OCI-M2 (cell line): Measurements from ENCODE around the gene ULBP1.
"Not testable (repeated sequence)": the region's sequence is repeated elsewhere in the genome, so short reads cannot be mapped to it uniquely, and the experiment has no call there.

ENCODE experiments used
- DNase-seq: peaks from one replicate; lab custom pipeline; 2025; ENCODE audit not compliant: unreplicated experiment; lab: John Stamatoyannopoulos, UW

The ULBP1 gene

DNA sequence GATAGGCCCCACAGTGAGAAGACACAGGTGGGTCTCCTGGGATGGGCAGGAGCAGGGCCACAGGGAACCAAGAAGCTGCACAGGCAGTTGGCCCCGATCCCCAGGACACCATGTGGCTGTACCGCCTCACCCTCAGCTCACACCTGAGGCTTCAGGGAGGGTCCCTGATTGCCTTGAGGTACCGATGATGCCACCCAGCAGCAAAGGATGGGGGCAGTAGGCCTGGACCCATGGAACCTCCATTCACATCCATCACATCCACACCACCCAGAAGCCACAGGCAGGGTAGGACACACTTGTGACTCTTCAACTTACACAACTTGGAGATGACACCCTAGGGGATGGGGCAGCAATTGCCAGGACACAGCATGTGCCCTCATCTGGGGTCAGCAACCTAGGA is 39.9 kb downstream of the ULBP1 start:
- not testable (repeated sequence) for DNase-seq

DNA sequence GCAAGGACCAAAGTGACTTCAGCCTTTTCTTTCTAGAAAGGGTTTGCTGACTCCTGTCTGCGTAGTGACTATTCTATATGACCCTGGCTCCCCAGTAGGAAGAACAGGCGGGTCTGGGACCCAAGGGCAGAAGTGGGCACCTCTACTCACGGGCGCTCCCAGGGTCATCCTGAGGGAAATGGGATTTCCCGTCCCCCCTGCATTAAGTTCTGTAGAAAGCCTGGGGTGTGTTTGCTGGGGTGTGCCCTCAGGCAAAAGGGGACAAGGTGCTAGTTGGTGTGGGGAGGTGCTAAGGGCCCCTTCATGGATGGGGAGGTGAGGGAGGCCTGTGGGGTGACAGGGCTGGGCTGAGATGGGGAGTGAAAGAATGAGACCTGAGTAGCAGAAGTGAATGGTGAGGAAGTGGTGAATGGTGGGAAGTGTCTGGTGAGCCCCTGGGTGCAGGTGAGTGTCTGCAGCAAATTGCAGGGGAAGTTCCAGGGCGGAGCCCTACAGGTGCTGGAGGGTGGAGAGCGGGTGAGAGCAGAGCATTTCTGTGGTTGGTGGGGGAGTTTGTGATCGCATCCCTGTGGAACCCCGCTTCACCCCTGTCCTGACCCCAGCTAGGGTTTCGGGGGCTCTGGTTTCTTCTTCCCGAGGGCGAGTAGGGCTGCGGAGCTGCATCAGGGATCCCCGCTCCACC is 40.5 kb downstream of the ULBP1 start:
- DNase-seq: no peak

DNA sequence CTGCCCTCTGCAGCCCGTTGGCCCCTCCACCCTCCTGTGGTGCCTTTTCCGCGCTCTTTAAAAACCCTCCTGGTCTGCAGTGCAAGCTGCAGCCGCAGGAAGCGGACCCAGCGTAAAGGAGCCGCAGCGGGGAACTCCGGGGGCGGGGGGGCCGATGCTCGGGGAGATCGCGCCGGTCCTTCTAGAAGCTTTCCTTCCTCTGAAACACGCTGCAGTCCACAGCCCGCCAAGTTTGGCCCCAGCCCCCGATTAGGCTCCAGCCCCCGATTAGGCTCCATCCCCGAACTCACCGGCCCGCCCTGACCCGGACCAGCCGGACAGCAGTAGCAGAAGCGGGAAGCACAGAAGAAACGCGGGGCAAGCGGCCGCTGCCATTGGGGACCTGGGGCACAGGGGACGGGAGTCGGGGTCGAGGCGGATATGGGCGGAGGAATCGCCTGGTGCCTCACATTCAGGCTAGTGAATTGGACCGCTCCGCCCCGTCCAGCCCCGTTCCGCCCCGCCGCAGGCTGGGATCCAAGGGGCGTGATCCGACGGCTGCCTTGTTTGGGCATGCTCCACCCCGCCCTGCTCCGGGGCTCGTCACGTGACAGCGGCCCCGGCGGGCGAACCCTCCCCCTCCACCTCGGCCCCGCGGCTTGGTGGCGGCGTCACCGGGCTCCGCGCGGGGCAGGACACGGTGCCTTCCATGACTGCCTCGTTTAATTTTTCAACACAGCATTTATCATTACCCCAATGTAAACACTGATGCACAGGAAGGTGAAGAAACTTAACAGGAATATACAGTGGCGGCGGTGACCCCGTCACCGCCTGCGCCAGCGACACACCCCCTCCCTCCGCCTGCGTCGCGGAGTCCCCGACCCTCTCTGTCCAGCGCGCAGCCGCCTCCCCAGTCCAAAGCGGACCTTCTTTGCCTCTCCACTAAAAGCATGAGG is 41.3 kb downstream of the ULBP1 start:
- DNase-seq: peak; percentile 82

DNA sequence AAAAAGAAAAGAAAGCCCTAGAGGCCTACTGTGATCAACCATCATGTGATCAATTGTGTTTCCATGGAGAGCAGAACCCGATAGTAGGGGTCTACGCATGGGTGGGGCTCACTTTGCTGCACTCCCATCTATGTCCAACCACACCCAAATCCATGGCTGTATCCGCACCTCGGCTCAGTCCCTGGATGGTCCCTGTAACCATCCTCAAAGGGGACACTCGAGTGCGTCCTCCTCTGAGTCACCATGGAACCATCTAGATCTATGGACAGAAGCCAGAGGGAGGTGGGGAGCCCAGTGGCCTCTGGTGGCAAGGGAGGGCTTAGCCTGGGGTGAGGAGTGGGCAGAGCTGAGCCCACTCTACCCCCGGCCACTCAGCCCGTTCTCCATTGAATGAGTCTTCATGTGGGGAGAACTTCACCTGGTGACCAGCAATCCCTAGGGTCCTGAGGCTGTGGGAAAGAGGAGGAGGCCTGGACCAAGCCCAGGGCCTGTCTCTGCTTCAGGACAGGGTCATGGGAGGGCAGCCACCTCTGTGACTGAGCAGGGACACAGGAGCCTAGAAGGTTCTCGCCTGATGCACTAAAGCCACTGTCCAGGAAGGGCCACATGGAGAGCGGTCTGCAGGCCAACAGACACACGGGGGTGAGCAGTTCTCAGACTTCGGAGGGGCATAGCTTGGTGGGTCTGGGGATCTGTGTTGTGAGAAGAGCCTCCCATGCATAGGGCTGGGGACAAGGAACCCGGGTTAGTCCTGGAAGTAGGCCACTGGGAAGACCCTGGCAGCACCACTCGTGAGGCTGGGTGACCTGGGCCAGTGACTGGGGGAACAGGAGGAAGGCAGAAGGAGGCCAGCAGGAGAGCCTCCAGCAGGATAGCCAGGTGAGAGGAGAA is 42.3 kb downstream of the ULBP1 start:
- no peak for DNase-seq

DNA sequence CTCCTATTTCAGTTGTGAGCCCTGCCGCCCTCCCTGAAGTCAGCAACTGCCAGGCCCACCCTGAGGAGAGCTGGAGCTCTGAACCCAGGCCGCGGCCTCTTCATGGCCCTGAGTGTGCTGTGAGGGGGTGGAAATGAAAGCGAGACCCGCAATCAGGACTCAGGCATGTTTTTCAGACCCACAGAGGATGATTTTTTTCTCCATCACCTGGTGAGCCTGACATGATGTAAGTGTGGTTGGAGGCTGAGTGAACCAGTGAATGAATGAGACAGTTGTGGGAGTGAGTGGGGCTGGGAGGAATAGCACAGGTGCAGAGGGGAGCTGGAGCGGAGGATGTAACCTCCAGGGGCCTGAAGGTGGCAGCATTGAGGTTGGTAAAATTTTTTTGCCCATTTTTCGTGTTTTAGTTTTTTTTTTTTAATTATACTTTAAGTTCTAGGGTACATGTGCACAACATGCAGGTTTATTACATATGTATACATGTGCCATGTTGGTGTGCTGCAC is 43.3 kb downstream of the ULBP1 start:
- DNase-seq: no peak

DNA sequence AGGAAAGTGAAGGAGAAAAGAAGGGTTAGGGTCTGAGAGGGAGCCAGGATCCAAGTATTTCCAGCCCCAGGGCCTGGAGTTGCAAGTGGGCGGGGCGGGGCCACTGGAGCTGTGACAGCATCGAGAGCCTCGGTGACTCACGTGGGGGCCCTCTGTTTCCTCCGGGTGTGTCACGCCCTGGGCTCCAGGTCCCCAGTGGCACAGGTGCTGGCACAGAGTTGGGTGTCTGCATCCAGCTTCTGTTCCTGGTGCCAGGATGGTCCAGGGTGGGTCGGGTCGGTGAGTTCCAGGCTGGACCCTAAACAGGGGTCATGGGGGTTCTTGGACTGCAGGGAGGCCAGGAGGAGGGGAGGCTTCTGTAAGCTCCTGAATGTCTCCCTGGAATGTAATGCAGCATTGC is 44.8 kb downstream of the ULBP1 start:
- no peak for DNase-seq

DNA sequence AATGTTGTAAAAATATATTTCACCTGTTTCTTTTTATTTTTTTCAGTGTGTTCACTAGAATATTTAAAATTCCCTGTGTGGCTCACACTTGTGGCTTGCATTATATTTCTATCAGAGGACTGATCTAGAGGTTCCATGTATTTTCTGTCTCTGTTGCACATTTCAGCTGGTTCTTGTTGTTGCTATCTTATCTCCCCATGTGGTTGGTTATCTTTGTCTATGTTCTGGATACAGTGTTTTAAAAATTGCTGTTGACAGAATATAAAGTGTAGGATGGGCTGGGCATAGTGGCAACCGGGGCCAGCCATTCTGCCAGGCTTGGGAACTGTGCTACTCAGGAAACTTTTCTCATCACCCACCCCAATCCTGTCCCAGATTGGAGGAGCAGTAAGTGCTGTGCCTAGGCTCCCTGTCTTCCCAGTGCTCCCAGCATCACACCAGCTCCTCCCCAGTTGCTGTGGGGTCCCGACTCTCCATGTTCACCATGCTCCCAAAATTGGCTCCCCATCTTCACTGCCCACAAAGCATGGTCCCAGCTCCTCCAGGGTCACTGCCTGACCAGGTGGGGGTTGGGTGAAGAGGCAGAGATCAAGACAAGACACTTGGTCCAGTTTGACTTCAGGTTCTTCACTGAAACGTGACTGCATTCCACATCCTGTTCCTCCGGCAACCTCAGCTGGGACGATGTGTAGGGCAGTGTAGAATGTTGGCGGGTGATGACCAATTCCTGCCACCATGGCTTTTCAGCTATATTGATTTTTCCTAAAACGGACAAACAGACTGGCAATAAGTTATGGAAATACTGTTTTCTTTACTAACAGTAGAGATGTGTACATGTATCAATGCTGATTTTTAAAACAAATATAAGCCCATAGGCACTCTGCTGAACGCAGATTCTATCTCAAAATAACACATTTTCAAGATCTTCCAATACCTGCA is 49.4 kb downstream of the ULBP1 start:
- DNase-seq: not testable (repeated sequence)

DNA sequence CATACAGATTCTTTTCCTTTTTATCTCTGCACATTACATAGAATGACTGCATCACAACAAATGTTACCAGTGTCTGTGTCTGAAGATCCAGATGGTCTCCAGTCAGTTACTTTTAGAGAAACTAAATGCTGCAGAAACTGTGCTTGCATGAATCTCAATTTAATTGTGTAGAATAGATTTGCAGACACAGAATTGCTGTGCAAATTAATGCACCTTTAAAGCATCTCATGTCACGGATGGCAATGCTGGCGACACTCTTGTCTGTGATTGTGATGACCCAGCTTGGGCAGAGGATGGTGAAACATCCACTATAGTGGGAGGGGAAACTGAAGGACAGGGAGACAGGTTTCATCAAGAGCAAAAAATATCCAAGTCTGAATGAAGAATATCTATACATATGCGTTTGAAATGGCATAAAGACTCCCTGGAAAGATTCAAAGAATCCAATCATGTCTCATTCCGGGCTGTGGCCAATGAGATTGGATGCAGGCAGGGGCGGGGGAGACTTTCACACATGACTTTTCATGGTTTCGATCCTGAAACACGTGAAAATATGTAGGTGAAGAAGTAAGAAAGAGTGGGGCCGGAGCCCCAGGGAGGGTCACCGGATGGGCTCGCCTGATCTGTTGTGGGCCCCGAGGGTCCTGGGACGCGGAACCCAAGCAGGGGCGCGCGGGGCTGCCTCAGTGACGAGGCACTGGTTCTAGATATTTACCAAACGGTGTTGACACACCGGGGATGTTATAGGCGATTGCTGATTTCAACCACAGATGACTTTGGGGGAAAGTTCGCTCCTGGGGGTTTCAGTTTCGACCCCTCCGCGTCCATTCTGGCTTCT is 50.3 kb downstream of the ULBP1 start:
- not testable (repeated sequence) for DNase-seq

DNA sequence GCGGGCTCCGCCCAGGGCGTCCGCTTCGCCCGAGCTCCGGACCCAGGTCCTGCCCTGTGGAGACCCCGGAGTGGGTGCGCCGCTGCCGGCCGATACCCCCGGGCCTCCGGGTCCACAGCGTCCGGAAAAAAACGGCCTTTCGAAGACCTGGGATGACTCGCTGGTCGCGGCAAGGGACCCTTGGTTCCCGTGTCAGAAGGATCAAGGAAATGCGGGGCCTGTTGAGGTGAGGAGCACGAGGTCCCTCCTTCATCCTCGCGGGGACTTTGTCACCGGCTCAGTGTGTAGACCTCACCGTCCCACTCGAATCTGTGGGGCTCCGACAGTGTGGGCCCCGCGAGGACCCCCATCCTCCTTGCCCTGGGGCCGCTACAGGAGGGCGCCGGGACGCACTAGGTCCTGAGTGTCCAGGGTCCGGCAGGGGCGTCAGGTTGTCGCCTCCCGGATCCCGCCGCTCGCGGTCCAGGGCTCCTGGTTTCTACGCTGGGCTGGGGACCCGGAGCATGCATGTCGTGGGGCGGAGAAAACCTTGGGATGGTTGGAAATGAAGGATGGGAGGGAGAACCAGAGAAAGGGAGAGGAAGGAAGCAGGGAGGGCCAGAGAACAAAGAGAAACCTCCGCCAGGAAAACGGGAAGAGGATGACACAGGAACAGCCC is 51.0 kb downstream of the ULBP1 start:
- DNase-seq: not testable (repeated sequence)

DNA sequence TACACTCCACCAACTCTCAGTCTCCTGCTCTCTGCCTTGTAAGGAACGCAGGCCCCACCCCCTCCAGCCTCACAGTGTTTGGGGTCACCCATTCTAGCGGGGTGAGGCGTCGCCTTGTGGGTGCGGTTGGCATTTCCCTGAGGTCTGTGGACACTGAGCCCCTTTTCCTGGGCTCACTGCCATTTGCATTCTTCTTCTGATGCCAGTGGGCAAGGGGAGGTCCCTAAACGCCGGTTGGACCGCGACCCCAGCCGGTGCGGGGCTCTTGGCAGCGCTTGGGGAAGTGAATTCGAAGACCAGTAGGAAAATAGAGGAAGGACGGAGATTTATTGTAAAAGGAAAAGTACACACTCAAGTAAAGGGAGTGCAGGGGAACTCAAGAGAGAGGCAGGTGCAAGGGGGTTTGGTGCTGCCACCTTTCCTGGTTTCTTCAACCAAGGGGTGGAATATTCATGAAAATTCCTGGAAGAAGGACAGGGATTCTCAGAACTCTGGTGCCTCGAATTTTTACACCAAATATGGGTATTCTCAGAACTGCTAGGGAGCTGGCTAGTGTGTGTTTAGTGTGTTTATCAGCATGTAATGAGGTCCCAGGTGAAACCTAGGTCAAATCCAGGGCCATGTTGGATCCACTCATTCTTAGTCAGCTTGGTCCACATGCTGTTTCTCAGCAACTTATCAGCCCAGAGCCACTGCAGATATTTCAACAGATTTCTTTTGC is 51.7 kb downstream of the ULBP1 start:
- DNase-seq: not testable (repeated sequence)

DNA sequence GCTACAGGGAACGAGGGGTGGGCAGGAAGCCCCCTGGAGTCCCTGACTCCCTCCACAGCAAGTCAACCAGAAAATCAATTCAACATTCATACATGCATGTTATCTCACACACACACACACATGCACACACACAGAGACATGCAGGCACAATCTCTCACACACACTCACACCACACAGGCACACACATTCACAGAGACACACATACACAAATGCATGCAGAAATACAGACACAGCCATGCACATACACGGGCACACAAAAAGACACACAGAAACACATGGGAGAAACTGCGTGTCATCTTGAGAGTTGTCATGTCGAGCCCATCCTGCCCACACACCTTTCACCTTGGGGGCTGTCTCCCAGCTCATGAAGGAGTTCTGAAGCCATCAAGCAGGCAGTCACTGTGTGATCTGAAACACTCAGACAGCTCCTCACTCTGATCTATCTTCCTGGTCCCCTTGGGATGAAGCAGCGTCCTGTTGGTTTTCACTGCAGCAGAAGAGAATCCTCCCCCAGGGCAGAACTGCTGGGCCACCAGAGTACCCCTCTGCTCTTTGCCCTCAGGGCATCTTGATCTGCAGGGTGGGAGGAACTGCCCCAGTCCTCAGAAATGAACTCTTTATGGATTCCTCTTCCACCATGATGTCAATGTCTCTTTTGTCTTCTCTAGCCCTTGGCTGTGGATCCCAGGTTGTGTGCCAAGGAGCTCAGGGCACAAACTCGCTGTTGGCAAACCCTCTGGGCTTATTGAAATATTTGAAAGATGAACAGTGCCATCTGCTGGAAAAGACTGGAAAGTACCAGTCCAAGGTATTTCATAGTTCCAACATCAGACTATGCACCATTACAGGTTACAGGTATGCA is 52.8 kb downstream of the ULBP1 start:
- no peak for DNase-seq

DNA sequence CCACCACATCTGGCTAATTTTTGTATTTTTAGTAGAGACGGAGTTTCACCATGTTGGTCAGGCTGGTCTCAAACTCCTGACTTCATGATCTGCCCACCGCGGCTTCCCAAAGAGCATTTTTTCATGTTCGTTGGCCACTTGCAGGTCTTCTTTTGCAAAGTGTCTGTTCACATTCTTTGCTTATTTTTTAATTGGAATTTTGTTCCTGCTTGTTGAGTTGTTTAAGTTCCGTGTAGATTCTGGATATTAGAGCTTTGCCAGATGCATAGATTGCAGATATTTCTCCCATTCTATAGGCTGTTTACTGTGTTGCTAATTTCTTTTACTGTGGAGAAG is 53.4 kb downstream of the ULBP1 start:
- not testable (repeated sequence) for DNase-seq

DNA sequence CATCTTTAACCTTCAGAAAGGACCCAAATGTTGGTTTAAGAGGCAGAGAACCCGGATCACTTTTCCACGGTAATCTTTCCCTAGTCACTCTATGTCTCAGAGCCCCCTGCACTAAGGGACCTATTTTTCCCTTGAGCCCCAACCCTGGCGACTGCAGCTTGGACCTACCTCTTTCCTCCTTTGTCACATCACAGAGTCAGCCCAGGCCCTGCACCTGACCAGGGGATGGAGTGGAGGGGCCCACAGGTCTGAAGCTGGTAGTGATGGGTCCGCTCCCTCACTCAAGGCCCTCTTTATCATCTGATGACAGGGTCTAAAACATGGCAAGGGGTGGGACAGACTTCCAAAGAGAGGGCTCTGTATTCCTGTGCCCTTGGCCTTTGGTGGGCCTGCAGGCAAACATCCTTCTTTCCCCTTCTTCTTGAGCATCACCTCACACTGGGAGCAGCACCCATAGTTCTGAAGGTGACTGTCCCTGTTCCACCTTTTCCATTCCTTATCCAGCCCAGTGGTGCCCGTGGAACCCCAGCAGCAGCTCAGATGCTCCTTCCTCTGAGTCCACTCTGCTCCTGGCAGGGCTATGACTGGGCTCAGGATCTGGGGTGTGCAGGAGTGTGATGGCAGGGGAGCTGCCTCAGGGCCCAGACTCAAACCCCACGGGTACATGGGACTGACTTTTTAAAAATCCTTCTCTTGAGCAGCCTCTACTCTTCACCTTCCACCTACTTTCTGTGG is 55.3 kb downstream of the ULBP1 start:
- DNase-seq: no peak

DNA sequence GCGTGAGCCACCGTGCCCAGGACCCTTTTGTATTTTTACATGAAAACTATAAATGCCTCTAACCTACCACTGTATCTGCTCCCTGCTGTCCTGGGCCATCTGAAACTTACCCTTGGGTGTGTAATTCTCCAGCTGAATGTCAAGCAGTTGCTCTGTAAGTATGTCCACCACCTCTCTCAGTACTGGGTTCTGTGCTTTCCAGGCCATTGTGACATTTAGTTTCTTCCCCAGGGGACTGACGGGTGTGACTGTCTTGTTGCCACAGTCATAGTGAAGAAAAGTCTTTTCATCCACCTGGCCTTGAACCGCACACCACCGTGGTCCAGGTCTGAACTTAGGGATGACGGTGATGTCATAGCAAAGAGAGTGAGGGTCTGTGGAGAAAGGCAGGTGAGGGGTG is 58.1 kb downstream of the ULBP1 start:
- DNase-seq: not testable (repeated sequence)
